SK-N-MC (cell line): ENCODE results near the gene GRIK4.

Experiments
- EZH2 ChIP-seq: fragments of 200-600 bp; sonication (generic); IDR thresholded peaks from one replicate; pipeline ENCODE4 v1.6.1; 2017; ENCODE audit warnings: antibody characterized with exemption
- FOXP2 ChIP-seq: optimal IDR thresholded peaks from 2 replicates; pipeline ENCODE3; 2011; ENCODE audit warnings: mild to moderate bottlenecking, moderate library complexity; ENCODE audit not compliant: insufficient read depth; ENCODE audit errors: extremely low read length, control extremely low read depth
- POLR2AphosphoS5 ChIP-seq: IDR thresholded peaks from 2 replicates; pipeline ENCODE4 v1.6.1; 2012; ENCODE audit warnings: mild to moderate bottlenecking, low read depth, low read length, borderline replicate concordance

DNA sequence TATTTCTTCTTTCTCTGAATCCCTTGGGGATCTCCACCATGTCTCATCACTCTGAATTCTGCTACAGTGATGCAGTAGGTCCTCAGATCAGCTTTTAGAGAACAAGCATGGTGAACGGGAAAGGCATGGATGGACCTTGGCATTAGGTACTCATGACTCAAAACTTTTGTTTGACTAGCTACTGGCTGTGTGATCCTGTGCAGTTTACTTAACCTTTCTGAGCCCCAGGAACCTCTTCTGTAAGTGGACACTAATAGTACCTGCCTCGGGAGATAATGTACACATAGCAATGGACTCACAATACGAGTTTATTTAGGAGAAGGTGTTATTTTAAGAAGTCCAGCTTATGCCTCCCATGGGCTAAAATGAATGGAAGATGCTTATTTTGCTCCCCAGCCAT is 327.7 kb downstream of the GRIK4 start:
- TF ChIP-seq POLR2AphosphoS5 (no peak), EZH2 (no peak), FOXP2 (no peak)
